AG04449 (cell line): ENCODE data around the gene ARHGEF12.
A peak's percentile ranks its signal among the peaks of the same experiment; 100 is the strongest.

Source experiments
- CTCF ChIA-PET: fragments of 350-600 bp; formaldehyde crosslinking; extraction: SDS; loops from one replicate; lab custom pipeline; 2021; ENCODE audit warnings: antibody characterized with exemption; lab: Yijun Ruan, JAX
- POLR2A ChIA-PET: fragments of 400-600, 350-600 bp; formaldehyde crosslinking; extraction: SDS; loops from one replicate; lab custom pipeline; 2020; ENCODE audit warnings: antibody characterized with exemption, inconsistent platforms; lab: Yijun Ruan, JAX
- DNase-seq: peaks from one replicate; pipeline ENCODE4 v3.0.0-alpha.2; 2010; ENCODE audit warnings: low read depth, low spot score
- H3K4me3 ChIP-seq: 2 replicates; pipeline ENCODE4 v1.5.1; 2011; ENCODE audit warnings: low read depth, mild to moderate bottlenecking, control low read depth, low read length
- TF ChIP-seq, protein P1 (sequence below): IDR thresholded peaks from one replicate; pipeline ENCODE4 v1.5.1; 2011; ENCODE audit warnings: mild to moderate bottlenecking, moderate library complexity, low read length, control low read depth, inconsistent platforms; ENCODE audit not compliant: insufficient read depth; ENCODE audit errors: missing control alignments

Gene ARHGEF12

DNA sequence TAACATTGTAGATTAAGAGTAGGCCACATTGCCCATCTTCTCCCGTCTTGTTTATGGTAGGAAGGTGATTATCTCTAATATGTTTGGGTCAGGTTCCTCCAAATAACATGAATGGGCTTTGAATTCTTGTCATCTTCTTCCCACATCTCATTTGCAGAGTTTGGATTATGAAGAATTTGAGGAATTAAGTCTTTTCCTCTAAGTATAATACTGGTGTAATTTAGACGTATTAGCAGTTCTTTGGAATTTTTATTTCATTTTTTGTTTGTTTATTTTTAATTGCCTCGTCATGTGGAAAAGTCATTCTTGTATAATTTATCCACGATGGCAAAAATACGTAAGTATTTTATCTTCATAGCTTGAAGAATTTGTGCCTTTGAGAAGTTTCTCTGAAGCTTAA, 73.4 kb downstream of the ARHGEF12 start:
- DNase-seq, result no peak
- no peak overlapping the region for H3K4me3 ChIP-seq
- CTCF ChIA-PET, result interaction anchor here (2.3 to 4.0 kb wide), 2 partner anchors 9 to 75 kb away, joined by 5 to 16 read pairs; partner anchors contain the start of gene ARHGEF12
- TF ChIP-seq, protein P1, sequence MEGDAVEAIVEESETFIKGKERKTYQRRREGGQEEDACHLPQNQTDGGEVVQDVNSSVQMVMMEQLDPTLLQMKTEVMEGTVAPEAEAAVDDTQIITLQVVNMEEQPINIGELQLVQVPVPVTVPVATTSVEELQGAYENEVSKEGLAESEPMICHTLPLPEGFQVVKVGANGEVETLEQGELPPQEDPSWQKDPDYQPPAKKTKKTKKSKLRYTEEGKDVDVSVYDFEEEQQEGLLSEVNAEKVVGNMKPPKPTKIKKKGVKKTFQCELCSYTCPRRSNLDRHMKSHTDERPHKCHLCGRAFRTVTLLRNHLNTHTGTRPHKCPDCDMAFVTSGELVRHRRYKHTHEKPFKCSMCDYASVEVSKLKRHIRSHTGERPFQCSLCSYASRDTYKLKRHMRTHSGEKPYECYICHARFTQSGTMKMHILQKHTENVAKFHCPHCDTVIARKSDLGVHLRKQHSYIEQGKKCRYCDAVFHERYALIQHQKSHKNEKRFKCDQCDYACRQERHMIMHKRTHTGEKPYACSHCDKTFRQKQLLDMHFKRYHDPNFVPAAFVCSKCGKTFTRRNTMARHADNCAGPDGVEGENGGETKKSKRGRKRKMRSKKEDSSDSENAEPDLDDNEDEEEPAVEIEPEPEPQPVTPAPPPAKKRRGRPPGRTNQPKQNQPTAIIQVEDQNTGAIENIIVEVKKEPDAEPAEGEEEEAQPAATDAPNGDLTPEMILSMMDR, result no peak
- POLR2A ChIA-PET, result no interaction called here

DNA sequence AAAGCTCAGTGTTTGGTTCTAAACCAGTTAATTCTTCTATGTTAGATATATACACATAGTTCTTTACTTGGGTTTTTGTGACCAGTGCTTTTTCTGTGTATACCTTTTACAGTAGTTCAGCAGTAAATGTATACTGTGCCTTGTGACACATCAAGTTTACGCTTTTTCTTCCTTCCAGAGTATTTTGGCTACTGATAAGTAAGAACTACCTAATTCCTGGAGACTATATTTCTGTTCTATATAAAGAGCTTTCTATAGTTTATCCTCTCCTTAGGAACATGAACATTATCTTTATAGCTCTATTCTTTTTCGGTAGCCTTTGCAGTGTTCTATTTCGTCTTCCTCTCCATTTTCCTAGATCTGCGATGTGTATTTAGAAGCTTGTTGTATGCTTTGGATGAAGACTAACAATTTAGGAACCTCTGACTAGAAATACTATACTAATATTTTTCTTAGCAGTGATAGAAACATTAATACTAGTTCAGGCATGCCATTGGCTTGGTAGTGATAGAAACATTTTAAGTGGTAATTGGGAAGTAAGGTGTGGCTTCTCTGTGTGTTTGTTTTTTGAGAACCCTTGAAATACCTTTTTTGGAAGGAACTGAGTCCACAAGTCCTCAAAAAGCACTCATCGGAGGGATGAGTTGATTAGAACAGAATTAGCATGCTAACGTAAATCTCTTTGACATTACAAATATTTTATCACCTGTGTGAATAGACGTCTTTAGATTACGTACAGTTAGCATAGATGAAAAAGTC, 74.6 kb downstream of the ARHGEF12 start:
- no peak overlapping the region for H3K4me3 ChIP-seq
- DNase-seq, result no peak
- ChIA-PET POLR2A (interaction anchor here (0.6 to 1.5 kb wide), 2 partner anchors 19 to 75 kb away, joined by 3 to 4 read pairs; no protein-coding TSS in a partner anchor), CTCF (interaction anchor here (2.3 to 4.0 kb wide), 2 partner anchors 10 to 76 kb away, joined by 5 to 16 read pairs; partner anchors contain the start of gene ARHGEF12)
- TF ChIP-seq, protein P1, result no peak

DNA sequence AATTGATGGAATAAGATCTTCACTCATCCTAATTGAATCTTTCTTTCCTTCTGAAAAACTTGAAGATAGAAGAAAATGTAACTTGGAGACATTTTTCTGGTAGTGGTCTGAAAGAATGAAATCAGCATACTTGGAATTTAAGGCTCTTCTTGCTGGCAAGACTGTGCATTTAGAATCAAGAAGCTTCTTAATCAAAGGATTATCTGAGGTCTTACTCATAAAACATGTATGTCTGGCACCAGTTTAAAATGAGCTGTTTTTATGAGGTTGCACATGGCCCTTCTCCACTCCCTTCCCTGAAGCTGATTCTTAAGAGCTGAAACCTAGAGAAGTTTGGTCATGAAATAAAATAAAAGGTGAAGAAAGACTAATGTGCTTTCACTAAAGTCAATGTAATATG, 77.3 kb downstream of the ARHGEF12 start:
- ChIA-PET CTCF (no interaction called here), POLR2A (interaction anchor here (0.6 to 1.7 kb wide), 2 partner anchors 12 to 18 kb away, joined by 3 to 6 read pairs; no protein-coding TSS in a partner anchor)
- TF ChIP-seq, protein P1, result no peak
- DNase-seq, result peak; percentile 70
- no peak overlapping the region for H3K4me3 ChIP-seq

DNA sequence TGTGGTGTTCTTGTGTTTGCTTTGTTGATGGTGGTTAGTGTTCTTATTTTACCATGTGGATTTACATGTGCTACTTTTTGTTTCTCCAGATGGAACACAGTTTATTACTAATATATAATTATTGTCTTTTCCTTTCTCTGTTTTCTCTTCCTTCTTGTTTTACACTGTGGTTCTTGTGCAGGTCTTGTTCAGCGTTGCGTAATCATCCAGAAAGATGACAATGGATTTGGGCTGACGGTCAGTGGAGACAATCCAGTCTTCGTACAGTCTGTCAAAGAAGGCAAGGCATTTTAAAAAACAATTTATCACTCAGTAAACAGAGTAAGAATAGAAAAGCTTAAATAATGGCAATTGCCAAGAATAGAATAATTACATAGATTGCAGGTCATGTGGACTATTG, 84.4 kb downstream of the ARHGEF12 start:
- POLR2A ChIA-PET, result no interaction called here
- TF ChIP-seq, protein P1, result no peak
- H3K4me3 ChIP-seq, result no peak overlapping the region
- CTCF ChIA-PET, result no interaction called here
- DNase-seq, result no peak

DNA sequence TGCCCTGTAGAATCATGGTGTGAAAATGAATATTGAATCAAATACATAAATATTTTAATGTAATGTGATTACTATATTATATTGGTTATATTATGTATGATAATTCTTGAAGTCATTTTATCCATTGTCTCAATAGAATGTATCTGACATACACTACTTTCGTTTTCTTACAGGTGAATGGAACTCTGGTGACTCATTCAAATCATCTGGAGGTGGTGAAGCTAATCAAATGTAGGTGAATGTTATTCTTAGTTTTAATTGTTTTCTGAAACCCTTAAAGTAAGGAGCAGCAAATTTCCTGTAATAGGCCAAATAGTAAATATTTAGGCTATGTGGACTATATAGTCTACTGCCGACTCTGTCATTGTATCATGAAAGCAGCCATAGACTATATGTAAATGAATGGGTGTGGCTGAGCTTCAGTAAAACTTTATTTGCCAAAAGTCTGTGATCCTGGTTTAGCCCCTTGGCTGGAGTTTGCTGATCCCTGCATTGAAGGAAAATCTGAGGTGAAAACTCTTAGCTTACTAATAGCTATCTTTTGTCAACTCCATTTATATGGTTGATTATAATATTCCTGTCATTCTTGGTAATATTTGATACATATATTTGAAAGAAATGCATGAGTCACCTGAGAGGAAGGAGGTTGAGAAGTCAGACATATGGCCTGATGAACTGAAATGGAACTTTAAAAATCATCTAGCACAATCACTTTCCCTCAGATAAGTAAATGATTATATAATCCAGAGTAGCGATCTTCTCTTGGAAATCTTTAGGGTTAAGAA, 88.2 kb downstream of the ARHGEF12 start:
- CTCF ChIA-PET, result interaction anchor here (0.7 to 1.8 kb wide), 3 partner anchors 36 to 125 kb away, joined by 3 to 6 read pairs (median 3); no protein-coding TSS in a partner anchor
- TF ChIP-seq, protein P1, result no peak
- DNase-seq, result no peak
- H3K4me3 ChIP-seq, result no peak overlapping the region
- POLR2A ChIA-PET, result no interaction called here

DNA sequence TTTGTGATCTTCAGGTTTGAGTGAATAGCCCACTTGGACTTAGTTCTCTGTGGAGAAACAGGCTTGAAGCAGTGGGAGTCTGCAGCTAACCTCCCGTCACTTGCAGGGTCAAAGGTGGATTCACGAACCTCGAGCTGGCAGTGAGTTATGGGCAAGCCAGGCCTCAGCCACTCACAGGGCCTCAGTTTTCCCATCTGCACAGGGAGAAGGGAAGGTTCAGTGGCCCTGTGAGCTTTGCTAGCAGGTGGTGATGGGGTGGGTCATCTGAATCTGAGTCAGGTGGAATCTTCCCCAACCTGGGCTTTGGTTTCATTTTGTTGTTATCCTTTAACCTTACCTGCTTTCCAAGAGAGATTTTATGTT, 88.7 kb downstream of the ARHGEF12 start:
- POLR2A ChIA-PET, result no interaction called here
- no peak for DNase-seq
- CTCF ChIA-PET, result interaction anchor here (0.7 to 1.8 kb wide), 3 partner anchors 36 to 125 kb away, joined by 3 to 6 read pairs (median 3); no protein-coding TSS in a partner anchor

More for the DNA sequence above, 88.7 kb downstream of the ARHGEF12 start:
- TF ChIP-seq, protein P1, result no peak
- H3K4me3 ChIP-seq, result no peak overlapping the region
